ENCODE results near the gene OR12D1.

- no peak for TF ChIP-seq EZH2phosphoT487 (IDR thresholded peaks at IDR 0.05; ENCODE audit: low read length)
- TF ChIP-seq, protein P1, sequence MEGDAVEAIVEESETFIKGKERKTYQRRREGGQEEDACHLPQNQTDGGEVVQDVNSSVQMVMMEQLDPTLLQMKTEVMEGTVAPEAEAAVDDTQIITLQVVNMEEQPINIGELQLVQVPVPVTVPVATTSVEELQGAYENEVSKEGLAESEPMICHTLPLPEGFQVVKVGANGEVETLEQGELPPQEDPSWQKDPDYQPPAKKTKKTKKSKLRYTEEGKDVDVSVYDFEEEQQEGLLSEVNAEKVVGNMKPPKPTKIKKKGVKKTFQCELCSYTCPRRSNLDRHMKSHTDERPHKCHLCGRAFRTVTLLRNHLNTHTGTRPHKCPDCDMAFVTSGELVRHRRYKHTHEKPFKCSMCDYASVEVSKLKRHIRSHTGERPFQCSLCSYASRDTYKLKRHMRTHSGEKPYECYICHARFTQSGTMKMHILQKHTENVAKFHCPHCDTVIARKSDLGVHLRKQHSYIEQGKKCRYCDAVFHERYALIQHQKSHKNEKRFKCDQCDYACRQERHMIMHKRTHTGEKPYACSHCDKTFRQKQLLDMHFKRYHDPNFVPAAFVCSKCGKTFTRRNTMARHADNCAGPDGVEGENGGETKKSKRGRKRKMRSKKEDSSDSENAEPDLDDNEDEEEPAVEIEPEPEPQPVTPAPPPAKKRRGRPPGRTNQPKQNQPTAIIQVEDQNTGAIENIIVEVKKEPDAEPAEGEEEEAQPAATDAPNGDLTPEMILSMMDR (IDR thresholded peaks at IDR 0.05; ENCODE audit: low read length) = no peak
- no peak for TF ChIP-seq EZH2 (optimal IDR thresholded peaks at IDR 0.05; ENCODE audit: low read depth, low read length)
Measured at GRCh38 chr6:29456971-29457370, 42.2 kb downstream of the OR12D1 start, which contains the start of the genes OR11A1 and OR2H1.
